ENCODE results near the gene NUP35. TPM values are rescaled to one million over a fixed set of nuclear protein-coding genes. Genes with fewer than 3 reads are reported as not detected.

Gene NUP35
- total RNA-seq, 2 donors from 2014 or later: 25.6 to 47.9 TPM

DNA sequence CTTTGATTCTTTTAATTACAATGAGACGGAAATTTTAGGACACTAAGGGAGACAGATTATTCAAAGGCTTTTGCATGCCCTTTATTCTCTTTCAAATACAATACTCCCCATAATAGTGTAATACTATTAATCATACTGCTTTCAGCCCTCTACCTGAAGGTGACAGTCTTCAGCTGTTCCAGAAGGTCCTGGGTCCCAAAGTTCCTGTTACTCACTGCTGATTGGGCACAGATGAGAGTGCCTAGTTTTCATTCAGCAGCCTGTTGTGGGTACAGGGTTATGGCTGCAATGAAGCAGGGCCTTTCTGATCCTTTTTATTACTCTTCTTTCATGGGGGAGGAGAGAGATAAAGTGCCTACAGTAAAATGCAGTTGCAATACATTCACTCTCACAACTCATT is 80.2 kb downstream of the NUP35 start:
- Mint-ChIP-seq H3K27me3 (no peaks in the 10 kb centered on the region), H3K9me3 (no peaks in the 10 kb centered on the region), H3K36me3 (no peaks in the 10 kb centered on the region), H3K4me3 (no peak overlapping the region), H3K27ac (no peak overlapping the region), H3K4me1 (ENCODE audit: low read depth in 2 of 2) (no peaks in the 10 kb centered on the region)
- DNase-seq (ENCODE audit: low spot score) (no peak), ATAC-seq (no peak)

- Mint-ChIP-seq H3K36me3 (no peaks in the 10 kb centered on the region), H3K27me3 (no peaks in the 10 kb centered on the region)
These were observed 82.9 kb downstream of the NUP35 start for GRCh38 chr2:183207110-183207509.

GRCh38 chr2:183209395-183210028 is 85.3 kb downstream of the NUP35 start:
- DNase-seq (ENCODE audit: low spot score) (no peak), ATAC-seq (no peak)
- H3K4me3 Mint-ChIP-seq: no peak overlapping the region
- H3K9me3 Mint-ChIP-seq: no peaks in the 10 kb centered on the region
- no peaks in the 10 kb centered on the region for H3K4me1 Mint-ChIP-seq (ENCODE audit: low read depth in 2 of 2)
- H3K27me3 Mint-ChIP-seq: no peaks in the 10 kb centered on the region
- H3K27ac Mint-ChIP-seq: no peak overlapping the region
- H3K36me3 Mint-ChIP-seq: no peaks in the 10 kb centered on the region

More at GRCh38 chr2:183207110-183207509, 82.9 kb downstream of the NUP35 start:
- DNase-seq (ENCODE audit: low spot score): no peak
- Mint-ChIP-seq H3K27ac (no peak overlapping the region), H3K4me1 (ENCODE audit: low read depth in 2 of 2) (no peaks in the 10 kb centered on the region), H3K4me3 (no peak overlapping the region), H3K9me3 (no peaks in the 10 kb centered on the region)
- no peak for ATAC-seq

Other genes starting within 250 kb of the NUP35 start
- gene NCKAP1, start 86.0 kb upstream of the NUP35 start, total RNA-seq: 1 to 10 TPM; 3.1 to 9.2 TPM
- 1 to 10 TPM; 1.4 to 1.5 TPM for gene DUSP19, start 45.7 kb upstream of the NUP35 start, total RNA-seq